Activated CD8-positive, alpha-beta memory T cell treated with anti-CD3 and anti-CD28 coated beads, Interleukin-2, amount 50 U/mL, for 1 hour (primary cell): Measurements from ENCODE around the gene PTPRJ.
"Not testable (repeated sequence)": the region's sequence is repeated elsewhere in the genome, so short reads cannot be mapped to it uniquely, and the experiment has no call there.

ENCODE experiments used
- DNase-seq: peaks from one replicate; pipeline ENCODE4 v3.0.0-alpha.2; 2020; ENCODE audit errors: extremely low read depth

PTPRJ gene

GRCh38 chr11:48161951-48162884 is 181.9 kb downstream of the PTPRJ start:
- DNase-seq: no peak

- DNase-seq: no peak
These were observed 182.5 kb downstream of the PTPRJ start for GRCh38 chr11:48162885-48163268.

GRCh38 chr11:48163360-48164100 is 183.2 kb downstream of the PTPRJ start:
- no peak for DNase-seq

GRCh38 chr11:48164836-48165235 is 184.5 kb downstream of the PTPRJ start:
- no peak for DNase-seq

- DNase-seq: no peak
These were observed 185.1 kb downstream of the PTPRJ start for GRCh38 chr11:48165426-48165825.

- no peak for DNase-seq
These were observed 187.0 kb downstream of the PTPRJ start for GRCh38 chr11:48167380-48167779.

- no peak for DNase-seq
These were observed 188.5 kb downstream of the PTPRJ start for GRCh38 chr11:48168815-48169214.

- no peak for DNase-seq
These were observed 188.9 kb downstream of the PTPRJ start for GRCh38 chr11:48169259-48169658.

GRCh38 chr11:48169717-48170116 is 189.4 kb downstream of the PTPRJ start:
- no peak for DNase-seq

- no peak for DNase-seq
These were observed 190.2 kb downstream of the PTPRJ start for GRCh38 chr11:48170241-48171233.

GRCh38 chr11:48172818-48173609 is 192.7 kb downstream of the PTPRJ start:
- DNase-seq: no peak

GRCh38 chr11:48177661-48178060 is 197.3 kb downstream of the PTPRJ start:
- no peak for DNase-seq

GRCh38 chr11:48180627-48181026 is 200.3 kb downstream of the PTPRJ start:
- no peak for DNase-seq

- DNase-seq: no peak
These were observed 202.6 kb downstream of the PTPRJ start for GRCh38 chr11:48182860-48183526.

- DNase-seq: no peak
These were observed 204.1 kb downstream of the PTPRJ start for GRCh38 chr11:48184452-48184851.

- not testable (repeated sequence) for DNase-seq
These were observed 210.7 kb downstream of the PTPRJ start for GRCh38 chr11:48190906-48191654.

- DNase-seq: no peak
These were observed 213.5 kb downstream of the PTPRJ start for GRCh38 chr11:48193876-48194275.

- no peak for DNase-seq
These were observed 227.5 kb downstream of the PTPRJ start for GRCh38 chr11:48207881-48208280.

GRCh38 chr11:48210052-48210451 is 229.7 kb downstream of the PTPRJ start:
- no peak for DNase-seq

GRCh38 chr11:48216510-48216909 is 236.2 kb downstream of the PTPRJ start, which contains the start of gene OR4B1:
TSS of gene OR4B1 (plus strand) at chr11:48216810. CDS start at chr11:48216810, 0 bp downstream.
- DNase-seq: no peak
